GM12874 (cell line): ENCODE data around the gene SLC25A25.

ENCODE experiments used
- CTCF ChIP-seq: IDR thresholded peaks from 2 replicates; pipeline ENCODE4 v1.5.1; 2011; ENCODE audit warnings: low read depth, mild to moderate bottlenecking, control low read depth, low read length, moderate library complexity; ENCODE audit not compliant: insufficient read depth

SLC25A25 gene

DNA sequence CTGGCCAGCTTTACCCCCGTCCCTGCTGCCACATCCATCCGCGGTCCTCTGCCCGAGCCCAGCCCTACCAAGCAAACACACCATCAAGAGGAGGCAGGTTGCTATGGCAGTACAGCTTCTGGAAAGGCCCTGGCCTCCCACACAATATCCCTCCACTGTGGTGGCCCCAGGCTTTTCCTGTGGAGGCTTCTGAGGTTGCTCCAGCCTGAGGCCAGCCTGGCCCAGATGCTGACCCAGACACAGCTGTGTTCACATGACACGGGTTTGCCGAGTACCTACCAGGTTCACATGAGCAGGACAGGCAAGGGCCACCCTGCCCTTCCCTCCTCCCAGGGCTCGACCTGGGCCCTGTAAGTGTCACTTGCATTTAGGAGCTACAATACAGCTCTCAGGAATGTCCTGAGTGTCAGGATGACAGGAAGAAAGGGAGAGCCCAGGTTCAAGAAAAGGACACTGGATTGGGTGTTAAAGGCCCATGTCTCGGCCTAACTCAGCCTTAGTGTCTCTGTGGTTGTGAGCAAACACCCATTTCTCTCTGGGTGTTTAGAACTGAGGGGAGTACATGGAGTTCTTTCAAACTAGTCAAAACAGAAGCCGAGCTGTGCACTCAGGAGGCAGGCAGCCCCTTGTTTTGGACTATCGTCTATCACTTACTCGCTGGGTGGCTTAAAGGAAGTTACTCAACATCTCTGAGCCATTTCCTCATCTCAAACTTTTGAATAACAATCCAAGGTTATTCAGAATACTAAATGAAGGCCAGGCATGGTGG, 41.1 kb upstream of the SLC25A25 start:
- no peak for TF ChIP-seq CTCF

GRCh38 chr9:128027705-128028104, 40.3 kb upstream of the SLC25A25 start:
- TF ChIP-seq CTCF, result no peak

DNA sequence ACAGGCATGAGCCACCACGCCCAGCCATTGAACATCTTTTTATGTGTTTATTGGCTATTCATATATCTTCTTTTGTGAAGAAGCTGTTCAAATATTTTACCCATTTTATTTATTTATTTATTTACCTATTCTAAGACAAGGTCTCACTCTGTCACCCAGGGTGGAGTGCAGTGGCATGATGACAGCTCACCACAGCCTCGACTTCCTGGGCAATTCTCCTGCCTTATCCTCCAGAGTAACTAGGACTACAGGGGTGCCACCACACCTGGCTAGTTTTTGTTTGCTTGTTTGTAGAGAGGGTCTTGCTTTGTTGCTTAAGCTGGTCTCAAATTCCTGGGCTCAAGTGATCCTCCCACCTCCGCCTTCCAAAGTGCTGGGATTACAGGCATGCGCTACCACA, 34.4 kb upstream of the SLC25A25 start:
- no peak for TF ChIP-seq CTCF

DNA sequence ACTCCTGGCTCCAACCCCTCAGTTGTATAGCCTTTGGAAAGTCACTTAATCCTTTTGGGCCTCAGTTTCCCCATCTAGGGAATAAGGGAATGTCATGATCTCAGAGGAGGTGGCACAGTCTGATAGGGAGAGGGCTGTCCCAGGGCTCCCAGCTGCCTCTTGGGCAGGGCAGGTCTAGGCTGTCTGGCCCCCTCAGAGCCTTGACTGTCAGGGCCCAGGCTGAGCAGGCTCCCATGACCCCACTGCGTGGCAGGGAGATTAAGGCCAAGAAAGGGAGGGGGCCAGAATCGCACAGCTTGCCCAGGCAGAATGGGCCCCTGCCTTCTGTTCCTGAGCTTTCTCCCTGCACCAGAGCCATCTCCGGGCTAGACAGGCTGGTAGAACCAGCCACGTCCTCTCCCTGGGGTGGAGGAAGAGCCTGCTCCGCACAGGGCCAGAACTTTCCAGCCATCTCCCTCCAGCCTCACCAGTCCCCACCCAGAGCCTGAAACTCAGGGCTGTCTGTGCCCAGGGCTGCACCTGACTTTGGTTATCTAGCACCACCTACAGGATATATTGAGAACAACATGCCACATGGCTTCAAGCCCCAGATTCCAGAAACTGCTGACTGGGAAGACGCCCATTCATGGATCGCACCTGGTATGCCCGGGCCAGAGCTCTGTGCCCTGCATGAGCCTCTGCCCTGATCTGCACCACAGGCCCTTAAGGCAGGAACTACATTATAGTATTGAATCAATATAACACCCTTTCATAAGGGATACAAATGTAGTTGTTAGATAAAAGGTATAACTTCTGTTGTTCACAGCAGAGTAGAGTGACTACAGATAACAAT, 33.0 kb upstream of the SLC25A25 start:
- peak; percentile 79 for TF ChIP-seq CTCF

- no peak for TF ChIP-seq CTCF
Measured at GRCh38 chr9:128042043-128042442, 26.0 kb upstream of the SLC25A25 start.

DNA sequence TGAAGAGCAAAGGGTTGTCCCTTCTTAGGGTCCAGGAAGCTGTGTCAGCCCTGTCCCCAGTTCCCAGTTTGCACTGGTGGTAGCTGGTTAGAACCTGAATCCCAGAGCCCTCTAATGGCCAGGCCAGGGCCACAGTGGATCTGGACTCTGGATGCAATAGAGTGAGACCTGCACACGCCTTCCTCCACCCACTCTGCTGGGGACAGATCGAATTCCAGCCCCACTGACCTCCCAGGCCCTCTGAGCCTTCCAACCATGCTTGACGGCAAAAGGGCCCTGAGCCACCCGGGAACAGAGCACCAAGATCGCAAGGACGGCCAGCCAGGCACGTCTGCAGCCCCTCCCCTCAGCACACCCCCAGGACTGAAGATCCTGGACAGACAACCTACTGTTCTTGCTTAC, 24.6 kb upstream of the SLC25A25 start:
- no peak for TF ChIP-seq CTCF

GRCh38 chr9:128045831-128046230, 22.2 kb upstream of the SLC25A25 start:
- TF ChIP-seq CTCF, result no peak
